Activated CD8-positive, alpha-beta memory T cell treated with anti-CD3 and anti-CD28 coated beads for 1 hour (primary cell): ENCODE data around the gene TRAF7.

ENCODE experiments used
- DNase-seq, 2 donors: peaks; one replicate each; pipeline ENCODE4 v3.0.0-alpha.2; 2020; ENCODE audit warnings: low read depth in 1 of 2; ENCODE audit errors: extremely low read depth in 1 of 2

TRAF7 gene

GRCh38 chr16:2213817-2214718 is 58.5 kb downstream of the TRAF7 start:
- DNase-seq = no peak

- no peak for DNase-seq
Observed at GRCh38 chr16:2214719-2214968, 59.1 kb downstream of the TRAF7 start, which contains the start of gene PGP. Gene PGP (minus strand): TSS chr16:2214840. CDS start chr16:2214777, 63 bp downstream.

- no peak for DNase-seq
Observed at GRCh38 chr16:2216330-2216729, 60.7 kb downstream of the TRAF7 start.

GRCh38 chr16:2223221-2223941 is 67.8 kb downstream of the TRAF7 start, which contains the start of gene E4F1:
Gene E4F1 (plus strand): TSS chr16:2223591. CDS start chr16:2223614, 23 bp downstream.
- DNase-seq = peak; percentile 97 to 98

- DNase-seq = no peak
Observed at GRCh38 chr16:2223942-2224486, 68.4 kb downstream of the TRAF7 start.

GRCh38 chr16:2226245-2226793 is 70.7 kb downstream of the TRAF7 start:
- DNase-seq = no peak

GRCh38 chr16:2226918-2227317 is 71.3 kb downstream of the TRAF7 start:
- no peak for DNase-seq
